ENCODE measurements around the gene FAIM2.

GRCh38 chr12:49899286-49899843 is 4.3 kb downstream of the FAIM2 start:
- TF ChIP-seq POLR2A (IDR thresholded peaks at IDR 0.05; ENCODE audit: low read depth, low read length) (no peak), CTCF (IDR thresholded peaks at IDR 0.05; ENCODE audit: extremely low read depth in 1 of 2, insufficient read depth in 1 of 2, low read depth in 1 of 2, low read length in 2 of 2) (no peak), EZH2 (IDR thresholded peaks at IDR 0.05; ENCODE audit: borderline replicate concordance, low read depth, low read length, severe bottlenecking) (no peak), POLR2AphosphoS5 (IDR thresholded peaks at IDR 0.05; ENCODE audit: insufficient read depth, low read depth, low read length) (no peak), JUN (IDR thresholded peaks at IDR 0.05; ENCODE audit: borderline replicate concordance, insufficient read depth, insufficient read length, low read depth) (no peak)
